H1 (cell line): ENCODE data around the gene CMIP. TPM values are rescaled to one million over a fixed set of nuclear protein-coding genes. Genes with fewer than 3 reads are reported as not detected.

Experiments used
- NANOG ChIP-seq: IDR thresholded peaks from 2 replicates; pipeline ENCODE4 v1.6.1; 2011; ENCODE audit warnings: low read length, low read depth, mild to moderate bottlenecking, inconsistent platforms; ENCODE audit not compliant: insufficient read depth, poor library complexity, severe bottlenecking
- SP1 ChIP-seq: IDR thresholded peaks from 2 replicates; pipeline ENCODE4 v1.6.1; 2011; ENCODE audit warnings: low read depth, low read length
- polyA plus RNA-seq, 7 experiments: library from polyadenylated mRNA; depleted of rRNA in 3 of 7; stranded (reverse) in 5 of 7; unstranded in 2 of 7; fragments of >200 nt in 5 of 7; fragments of 200-250 nt in 2 of 7; gene quantifications; 1 replicate in 5 of 7; 2 replicates in 1 of 7; 4 replicates in 1 of 7; pipeline versions ENCODE4 v1.2.1 to v1.2.3, GENCODE V29; 2011 to 2013; ENCODE audit warnings: missing spikeins in 2 of 7, mixed read lengths in 2 of 7
- total RNA-seq: library from RNA; stranded (reverse); fragmentation: NEBNext Ultra II Directional; extraction: Animal tissue kit (Norgen Biotek cat#: 25700); gene quantifications from 2 replicates; pipeline ENCODE4 v1.2.1, GENCODE V29; 2021

The CMIP gene
- total and polyA plus RNA-seq, 2 of the 8 experiments (the other 6 are each of a cell fraction or from before 2014, with no cell fraction given) = 7.9 to 53.2 TPM

DNA sequence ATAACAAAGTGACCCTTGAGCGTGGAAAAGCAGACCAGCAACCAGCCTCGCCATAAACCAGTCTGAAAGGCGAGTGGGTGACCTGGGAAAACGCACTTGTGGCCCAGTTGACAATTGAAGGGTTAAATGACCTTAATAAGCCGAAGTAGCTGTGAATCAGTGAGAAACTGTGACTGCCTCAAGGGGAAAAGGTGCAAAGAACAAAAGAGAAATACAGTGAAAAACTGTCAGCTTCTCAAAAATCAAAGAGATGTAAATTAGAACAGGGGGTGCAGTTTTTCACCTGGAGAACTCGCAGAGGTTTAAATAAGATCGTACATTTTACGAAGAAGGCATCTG is 124.1 kb downstream of the CMIP start (continued):
- TF ChIP-seq NANOG = no peak
- no peak for TF ChIP-seq SP1
